Left hindlimb (tissue), 1 donor: Measurements from ENCODE around the gene FILIP1L.

Experiments
- DNase-seq: peaks from one replicate; pipeline ENCODE4 v3.0.0-alpha.2; 2018

FILIP1L gene

GRCh38 chr3:100124201-100124761, 10.0 kb upstream of the FILIP1L start:
- no peak for DNase-seq

DNA sequence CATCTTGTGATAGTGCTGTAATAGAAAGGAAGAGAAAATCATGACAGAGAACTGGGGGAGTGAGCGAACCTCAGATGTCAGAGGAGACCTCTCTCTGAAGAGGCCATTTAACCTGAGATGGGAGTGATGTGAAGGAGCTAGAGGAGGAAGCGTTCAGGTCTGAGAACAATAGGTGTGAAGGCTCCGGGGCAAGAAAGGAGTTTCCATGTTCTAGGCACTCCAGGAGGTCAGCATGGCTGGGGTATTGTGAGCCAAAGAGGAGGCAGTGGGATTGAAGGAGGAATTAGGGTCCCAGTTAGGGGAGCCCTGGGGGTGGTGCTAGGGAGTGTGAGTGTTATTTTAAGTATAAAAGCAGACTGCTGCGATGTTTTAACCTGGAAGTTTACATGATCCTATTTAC, 8.8 kb upstream of the FILIP1L start:
- DNase-seq = no peak

GRCh38 chr3:100122321-100122720, 8.0 kb upstream of the FILIP1L start:
- DNase-seq = no peak

DNA sequence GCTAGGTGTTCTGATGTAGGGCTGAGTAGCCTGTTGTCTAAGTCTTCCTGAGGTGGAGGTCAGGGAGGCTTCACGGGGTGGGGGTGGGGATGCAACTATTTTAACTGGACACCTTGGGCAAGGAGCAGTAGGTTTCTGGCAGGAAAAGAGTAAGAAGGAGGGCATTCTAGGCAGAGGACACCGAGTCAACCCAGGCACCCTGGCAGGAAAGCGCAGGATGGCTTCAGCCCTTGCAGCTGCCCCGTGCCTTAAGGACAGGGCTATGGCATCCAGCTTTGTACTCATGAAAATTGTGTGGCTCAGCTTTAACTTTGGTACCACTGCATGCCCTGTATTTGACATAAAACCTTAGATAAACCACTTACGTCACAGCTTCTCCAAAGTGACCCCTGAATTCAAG, 6.4 kb upstream of the FILIP1L start:
- no peak for DNase-seq

DNA sequence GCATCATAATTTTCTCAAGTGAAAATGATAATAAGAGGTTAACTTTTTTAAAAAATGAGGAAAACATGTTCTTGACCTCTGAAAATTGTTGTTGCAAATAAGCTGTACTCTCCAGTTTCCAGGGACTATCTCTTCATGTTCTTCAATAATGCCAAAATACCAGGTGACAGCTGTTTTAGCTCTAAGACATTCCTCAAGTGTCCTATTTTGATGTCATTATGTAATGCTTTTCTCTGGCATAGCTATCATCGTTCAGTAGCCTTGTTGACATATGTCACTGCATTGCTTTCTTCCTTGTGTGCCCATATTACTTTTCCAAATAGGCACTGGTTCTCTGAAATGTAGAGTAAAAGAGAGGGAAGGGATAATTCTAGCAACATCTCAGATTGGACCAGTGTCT, 5.7 kb upstream of the FILIP1L start:
- no peak for DNase-seq

DNA sequence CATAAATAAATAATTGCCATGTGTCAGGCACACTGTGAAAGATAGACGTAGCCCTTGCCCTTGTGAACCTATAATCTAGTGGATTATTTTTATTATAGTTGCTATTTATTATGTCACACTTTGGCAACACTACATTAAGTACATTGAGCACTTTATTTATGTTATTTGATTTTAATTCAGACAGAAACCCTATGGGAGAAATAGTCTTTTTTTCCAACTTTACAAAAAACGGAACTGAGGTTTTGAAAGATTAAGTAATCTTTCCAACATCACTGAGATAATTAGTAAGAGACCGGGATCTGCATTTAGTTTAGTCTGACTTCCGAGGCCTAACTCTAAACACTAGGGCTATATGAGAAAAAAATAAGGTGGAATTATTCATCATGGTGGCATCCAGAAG, 2.8 kb upstream of the FILIP1L start:
- DNase-seq = no peak

DNA sequence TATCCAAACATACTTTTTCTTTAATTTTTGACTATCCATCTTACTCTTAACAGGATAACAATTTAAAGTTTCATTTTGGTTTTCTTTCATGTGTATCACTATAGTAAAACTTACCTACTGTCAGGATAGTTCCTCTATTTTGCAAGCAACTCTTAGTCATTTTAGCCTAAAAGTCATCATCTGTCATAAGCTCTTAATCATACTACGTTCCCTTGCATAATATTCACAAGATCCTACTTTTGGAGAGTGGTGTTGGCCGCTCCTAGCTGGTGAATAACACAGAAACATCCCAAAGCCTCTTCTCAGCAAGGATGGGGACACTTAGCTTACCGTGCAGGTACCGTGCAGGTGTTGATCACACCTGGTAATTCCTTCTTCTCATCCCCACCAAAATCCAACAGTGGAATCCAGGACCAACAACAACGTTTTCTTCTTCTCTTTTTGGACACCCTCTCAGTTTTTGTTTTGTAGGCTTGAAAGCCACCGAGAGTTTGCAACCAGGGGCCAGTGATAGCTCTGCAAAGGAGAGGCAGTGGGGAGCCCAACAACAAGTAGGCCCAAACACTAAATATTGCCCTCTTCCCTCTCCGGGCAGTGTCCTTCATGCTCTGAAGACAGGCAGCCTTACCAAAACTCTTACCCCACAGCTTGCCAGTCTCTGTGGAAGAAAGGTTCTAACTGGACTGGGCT, 433 bp downstream of the FILIP1L start:
- DNase-seq = no peak

GRCh38 chr3:100111728-100112127, 2.6 kb downstream of the FILIP1L start:
- DNase-seq = no peak

DNA sequence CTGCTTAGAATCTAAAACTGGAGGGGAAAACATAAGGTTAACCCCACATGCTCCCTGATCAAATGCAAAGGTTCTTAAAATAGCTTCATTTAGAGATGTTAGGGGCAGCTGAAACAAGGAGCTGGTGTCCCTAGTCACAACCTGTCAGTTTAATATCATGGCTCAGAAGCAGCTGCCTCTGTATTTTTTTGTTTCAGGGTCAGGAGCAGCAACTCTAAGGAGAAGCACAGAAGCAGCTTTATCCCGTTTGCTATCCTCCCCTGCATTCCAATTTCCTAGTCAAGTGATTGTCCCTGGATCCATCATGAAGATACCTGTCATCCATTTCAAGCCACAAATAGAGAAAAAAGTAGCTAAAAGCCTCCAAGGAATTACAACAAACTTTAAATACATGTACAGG, 4.1 kb downstream of the FILIP1L start:
- DNase-seq = no peak

DNA sequence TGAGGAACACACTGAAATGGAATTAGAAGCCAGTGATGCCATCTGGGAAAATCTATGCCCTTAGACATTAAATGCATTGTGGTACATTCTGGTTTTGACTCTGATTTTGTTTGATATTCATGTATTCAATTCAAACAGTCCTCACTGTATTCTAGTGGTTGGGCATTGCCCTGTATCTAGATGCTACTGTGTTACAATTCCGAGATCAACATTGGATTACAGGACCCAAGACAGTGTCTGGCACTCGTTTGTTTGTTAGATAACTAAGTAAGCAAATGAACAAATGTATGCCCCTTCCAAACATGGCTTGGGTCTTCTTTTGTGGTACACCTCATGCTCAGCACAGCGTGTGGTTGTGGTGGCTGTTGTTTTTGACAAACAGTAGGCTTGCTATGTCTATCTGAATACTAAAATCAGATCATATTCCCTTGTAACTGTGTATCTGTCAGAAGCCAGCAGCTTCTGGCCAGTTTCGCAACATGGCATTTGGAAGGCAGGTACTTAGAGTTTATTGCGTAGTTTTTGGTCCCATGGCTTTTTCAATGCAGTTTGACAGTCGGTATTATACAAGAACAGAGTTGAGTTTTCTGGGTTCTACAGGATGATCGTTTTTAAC, 5.7 kb downstream of the FILIP1L start:
- no peak for DNase-seq

DNA sequence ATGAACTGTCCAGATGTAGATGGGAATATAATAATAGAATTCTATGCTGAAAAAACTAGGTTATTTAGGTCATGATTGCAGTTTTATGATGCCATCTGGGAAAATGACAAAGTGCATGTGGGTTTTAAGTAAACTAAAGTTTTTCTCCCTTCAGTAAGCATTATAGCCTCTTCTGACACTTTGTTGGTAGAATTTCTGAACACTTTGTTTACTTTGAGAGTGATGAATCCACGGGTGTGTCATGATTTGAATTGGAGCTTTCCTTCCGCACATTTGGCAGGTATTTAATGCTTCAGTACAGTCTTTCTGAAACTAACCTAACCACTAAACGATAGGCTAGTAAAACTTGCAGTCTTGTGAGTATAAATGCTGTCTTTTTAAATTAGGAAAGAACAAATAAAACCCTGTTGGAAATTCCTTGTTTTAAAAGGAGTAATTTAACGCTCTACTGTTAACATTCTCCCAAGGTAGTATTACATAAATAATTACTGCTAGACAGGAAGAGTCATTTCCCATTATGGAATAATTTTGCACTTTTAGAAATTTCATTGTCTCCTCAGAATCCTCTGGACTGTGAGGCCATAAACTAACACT, 7.0 kb downstream of the FILIP1L start:
- DNase-seq = no peak

DNA sequence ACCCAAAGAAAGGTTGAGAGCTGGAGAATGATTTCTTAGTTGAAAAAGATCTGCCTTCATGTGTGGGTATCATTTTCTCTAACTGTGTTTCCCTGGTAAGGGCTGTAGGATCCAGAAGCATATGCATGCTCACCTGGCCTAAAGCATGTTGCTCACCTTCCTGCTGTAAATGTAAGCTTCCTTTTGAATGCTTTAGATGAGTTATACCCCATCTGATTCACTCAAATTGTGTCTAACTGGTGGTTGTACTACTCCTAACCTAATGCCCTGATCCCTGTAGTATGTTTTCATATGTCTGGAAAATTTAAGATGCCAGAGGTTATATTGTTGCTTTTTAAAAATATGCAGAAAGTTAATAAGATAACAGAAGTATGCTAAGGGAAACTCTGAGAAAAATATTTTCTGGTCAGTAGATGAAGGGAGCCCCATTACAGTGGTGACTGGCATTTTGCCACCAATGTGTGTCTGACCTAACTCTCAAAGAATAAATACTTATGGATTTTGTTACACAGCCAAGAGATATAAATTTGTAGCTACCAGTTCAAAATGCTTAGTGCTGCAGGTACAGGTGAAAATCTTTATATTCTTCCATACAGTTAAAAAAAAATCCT, 7.7 kb downstream of the FILIP1L start:
- DNase-seq = no peak

DNA sequence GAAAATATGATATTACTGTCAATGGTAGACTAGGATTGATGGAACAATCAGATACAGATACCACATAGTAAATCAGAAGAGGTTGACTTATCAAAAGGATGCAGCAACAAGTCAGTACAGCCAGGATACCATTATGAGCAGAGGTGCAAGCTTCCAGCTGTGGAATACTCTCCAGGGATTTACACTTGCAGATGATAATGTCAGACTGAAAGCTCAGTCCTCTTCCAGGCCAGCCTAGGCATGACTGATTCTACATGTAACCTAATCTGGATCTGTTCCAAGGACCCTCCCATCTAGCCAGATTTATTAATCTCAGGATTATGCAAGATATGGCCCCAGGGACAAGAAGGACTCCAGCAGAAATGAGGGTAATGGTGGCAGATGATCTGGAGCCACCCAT, 8.2 kb downstream of the FILIP1L start:
- no peak for DNase-seq

- DNase-seq = no peak
These were observed 8.8 kb downstream of the FILIP1L start for GRCh38 chr3:100105501-100105900.

- DNase-seq = no peak
These were observed 9.4 kb downstream of the FILIP1L start for GRCh38 chr3:100104817-100105413.

DNA sequence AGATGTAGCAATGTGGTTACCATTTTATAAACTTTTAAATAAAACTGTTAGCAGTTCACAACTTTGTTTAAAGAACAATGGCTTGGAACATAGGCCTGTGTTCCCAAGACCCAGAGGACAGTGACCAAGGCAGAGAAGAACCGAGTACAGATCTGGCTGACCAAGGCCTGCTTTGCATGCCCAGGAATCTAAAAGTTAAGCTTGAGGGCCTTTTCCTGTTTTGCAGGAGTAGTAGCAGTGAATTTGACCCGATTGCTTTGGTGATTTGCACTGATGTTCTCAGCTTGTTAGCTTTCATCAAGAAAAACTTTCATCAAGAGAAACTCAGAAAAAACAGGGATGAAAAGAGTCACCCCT, 9.9 kb downstream of the FILIP1L start:
- DNase-seq = no peak

DNA sequence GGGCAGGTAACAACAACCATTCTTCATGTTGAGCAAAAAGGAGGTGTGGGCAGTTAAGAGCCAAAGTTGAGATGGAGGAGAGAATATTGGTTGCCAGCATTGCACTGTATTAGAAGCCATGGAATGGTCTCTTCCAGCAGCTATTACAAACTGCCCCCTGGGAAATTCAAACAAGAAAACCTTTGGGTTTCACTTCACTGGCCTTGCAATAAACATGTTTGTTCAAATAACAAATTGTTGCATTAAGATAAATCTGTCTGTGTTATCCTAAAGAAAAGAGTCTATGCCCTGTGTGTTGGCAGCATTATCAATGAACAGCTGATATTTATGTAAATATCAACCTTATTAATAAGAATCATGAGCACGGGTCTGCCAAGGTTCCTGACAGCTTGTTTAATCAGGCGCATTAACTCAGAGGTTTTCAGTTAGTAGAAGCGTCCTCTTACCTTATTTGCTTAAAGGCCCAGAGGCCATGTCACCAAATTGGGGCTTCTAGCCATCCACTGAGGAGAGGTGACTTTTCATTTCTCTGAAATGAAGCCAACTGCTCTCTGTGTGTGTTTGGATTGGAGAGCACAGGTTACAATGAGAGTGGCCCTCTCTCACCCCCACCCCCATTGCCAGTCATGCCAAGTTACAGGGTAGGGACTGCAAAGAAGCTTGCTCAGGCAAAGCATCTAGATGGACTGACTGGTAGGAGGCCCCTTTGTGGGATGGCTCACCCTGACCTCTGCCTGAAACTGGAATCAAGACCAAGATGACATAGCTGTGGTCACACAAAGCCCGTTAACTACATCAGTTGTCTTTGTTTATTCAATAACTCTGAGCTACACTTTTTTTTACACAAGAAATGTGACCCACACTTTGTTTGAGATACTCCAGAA, 10.5 kb downstream of the FILIP1L start:
- peak; percentile 40 for DNase-seq

- no peak for DNase-seq
These were observed 11.5 kb downstream of the FILIP1L start for GRCh38 chr3:100102757-100103156.

GRCh38 chr3:100100425-100100824, 13.9 kb downstream of the FILIP1L start:
- no peak for DNase-seq

- DNase-seq = no peak
These were observed 14.7 kb downstream of the FILIP1L start for GRCh38 chr3:100099621-100100020.

- DNase-seq = no peak
These were observed 15.6 kb downstream of the FILIP1L start for GRCh38 chr3:100098784-100099070.

DNA sequence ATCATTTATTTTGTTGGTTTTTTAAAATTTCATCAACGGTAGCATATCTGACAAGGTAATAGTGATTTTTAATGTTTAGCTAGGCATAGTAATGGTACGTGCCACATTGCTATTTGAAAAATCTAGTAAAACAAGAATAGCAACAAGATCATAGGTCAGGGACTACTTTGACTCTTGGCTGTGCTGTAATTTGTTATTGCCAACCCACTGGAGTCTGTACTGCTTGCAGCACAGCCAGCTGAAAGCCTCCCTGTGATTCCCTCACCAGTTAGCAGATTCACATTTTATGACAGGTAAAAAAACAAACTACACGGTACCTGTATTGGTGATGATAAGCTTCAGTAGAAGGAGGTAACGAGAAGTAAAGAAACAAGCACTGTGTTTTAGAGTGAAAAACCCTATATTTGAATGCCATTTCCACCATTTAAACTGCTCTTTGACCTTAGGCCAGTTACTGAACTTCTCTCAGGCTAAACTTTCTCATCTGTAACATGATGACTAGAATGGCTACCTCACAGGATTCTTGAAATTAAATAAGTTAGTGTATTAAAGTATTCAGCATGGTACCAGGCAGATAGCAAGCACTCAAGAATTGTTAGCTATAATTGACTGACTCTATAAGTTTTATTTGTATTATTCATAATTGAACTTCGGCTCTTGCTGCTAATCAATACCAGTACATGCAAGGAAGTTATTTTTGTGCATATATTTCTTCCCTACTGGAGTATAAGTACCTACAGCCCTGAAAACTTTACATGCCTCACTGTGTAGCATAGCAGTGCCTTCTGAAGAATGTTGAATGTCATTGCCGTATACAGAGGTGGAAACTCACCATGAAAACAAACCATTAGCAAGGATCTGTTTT, 16.1 kb downstream of the FILIP1L start:
- DNase-seq = no peak
